COLO668 (cell line): ENCODE results near the gene SMYD4.
"Not testable (repeated sequence)": the region's sequence is repeated elsewhere in the genome, so short reads cannot be mapped to it uniquely, and the experiment has no call there.

Experiments used
- DNase-seq: peaks from one replicate; lab custom pipeline; 2025; ENCODE audit not compliant: unreplicated experiment; lab: John Stamatoyannopoulos, UW

The SMYD4 gene

GRCh38 chr17:1759529-1759928 is 70.2 kb downstream of the SMYD4 start:
- no peak for DNase-seq

GRCh38 chr17:1758807-1759206 is 70.9 kb downstream of the SMYD4 start:
- DNase-seq = no peak

- DNase-seq = no peak
These were observed 73.9 kb downstream of the SMYD4 start for GRCh38 chr17:1755827-1756262.

- DNase-seq = no peak
These were observed 74.4 kb downstream of the SMYD4 start for GRCh38 chr17:1755252-1755826.

- no peak for DNase-seq
These were observed 75.1 kb downstream of the SMYD4 start for GRCh38 chr17:1754430-1755112.

DNA sequence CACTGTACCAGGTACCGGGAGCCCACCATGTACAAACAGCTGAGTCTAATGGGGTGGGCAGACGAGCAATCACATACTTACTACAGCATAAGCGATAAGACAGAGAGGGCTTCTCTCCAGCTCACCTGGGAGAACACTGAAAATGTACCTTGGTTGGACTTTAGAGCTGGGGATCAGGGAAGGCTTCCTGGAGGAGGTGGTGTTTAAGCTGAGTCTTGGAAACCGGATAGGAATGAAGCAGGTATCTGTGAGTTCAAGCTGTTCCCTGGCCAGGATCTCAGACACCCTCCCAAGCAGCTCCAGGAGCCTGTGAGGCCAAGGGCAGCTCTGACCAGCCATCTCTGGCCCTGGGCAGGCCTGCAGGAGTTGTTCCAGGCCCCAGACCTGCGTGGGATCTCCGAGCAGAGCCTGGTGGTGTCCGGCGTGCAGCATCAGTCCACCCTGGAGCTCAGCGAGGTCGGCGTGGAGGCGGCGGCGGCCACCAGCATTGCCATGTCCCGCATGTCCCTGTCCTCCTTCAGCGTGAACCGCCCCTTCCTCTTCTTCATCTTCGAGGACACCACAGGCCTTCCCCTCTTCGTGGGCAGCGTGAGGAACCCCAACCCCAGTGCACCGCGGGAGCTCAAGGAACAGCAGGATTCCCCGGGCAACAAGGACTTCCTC is 75.8 kb downstream of the SMYD4 start:
- no peak for DNase-seq

DNA sequence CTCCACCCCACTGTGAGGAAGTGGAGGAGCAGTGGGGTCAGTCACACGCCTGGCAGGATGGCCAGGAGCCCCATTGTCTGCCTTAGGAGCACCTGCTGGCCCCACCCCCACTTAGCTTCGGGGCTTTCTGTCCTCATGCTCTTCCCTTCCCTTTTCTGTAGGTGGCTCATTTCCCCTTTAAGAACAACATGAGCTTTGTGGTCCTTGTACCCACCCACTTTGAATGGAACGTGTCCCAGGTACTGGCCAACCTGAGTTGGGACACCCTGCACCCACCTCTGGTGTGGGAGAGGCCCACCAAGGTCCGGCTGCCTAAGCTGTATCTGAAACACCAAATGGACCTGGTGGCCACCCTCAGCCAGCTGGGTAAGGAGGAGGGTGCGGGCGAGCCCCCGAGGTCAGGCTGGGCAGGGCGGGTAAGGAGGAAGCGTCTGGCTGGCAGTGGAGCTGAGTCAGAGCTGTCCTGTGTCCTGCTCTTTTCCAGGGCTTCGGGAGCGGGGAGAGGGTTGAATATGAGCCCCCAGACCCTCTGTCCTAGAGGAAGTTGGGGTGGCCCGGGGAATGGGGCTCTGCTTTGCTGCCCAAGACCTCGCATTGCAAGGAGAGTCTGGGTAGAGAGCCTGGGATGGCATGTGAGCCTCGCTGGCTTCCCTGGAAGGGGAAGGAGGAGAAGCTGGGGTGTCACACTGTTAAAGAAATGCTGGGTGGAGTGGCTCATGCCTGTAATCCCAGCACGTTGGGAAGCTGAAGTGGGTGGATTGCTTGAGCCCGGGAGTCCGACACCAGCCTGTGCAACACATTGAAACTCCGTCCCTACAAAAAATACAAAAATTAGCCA is 77.1 kb downstream of the SMYD4 start:
- DNase-seq = peak; percentile 73

- DNase-seq = no peak
These were observed 79.1 kb downstream of the SMYD4 start for GRCh38 chr17:1750628-1751027.

- DNase-seq = peak; percentile 63
These were observed 82.6 kb downstream of the SMYD4 start for GRCh38 chr17:1746975-1747543.

GRCh38 chr17:1745513-1746020 is 84.1 kb downstream of the SMYD4 start:
- no peak for DNase-seq

- DNase-seq = no peak
These were observed 84.9 kb downstream of the SMYD4 start for GRCh38 chr17:1744551-1745512.

DNA sequence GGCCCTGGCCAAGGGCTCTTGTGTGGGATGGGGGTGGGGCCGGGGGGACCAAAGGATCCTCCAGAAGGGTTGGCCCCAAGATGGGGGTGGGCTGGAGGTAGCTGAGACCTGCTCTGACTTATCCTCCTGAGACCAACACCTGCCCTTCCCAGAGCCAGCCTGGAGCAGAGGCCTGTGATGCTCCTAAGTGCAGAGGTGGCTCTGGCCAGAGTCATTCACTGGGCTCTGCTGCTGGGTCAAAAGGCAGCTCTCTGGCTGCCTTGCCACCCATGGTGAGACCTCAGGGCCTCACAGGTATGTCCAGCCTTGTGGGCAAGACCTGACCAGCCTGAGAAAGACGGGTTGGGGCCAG is 86.6 kb downstream of the SMYD4 start:
- no peak for DNase-seq

- DNase-seq = peak; percentile 3
These were observed 87.2 kb downstream of the SMYD4 start, which contains the start of gene SERPINF2 for GRCh38 chr17:1742371-1743087. Gene SERPINF2, plus strand, starts transcription at chr17:1742871. Its CDS starts 2,125 bp downstream, at chr17:1744996.

DNA sequence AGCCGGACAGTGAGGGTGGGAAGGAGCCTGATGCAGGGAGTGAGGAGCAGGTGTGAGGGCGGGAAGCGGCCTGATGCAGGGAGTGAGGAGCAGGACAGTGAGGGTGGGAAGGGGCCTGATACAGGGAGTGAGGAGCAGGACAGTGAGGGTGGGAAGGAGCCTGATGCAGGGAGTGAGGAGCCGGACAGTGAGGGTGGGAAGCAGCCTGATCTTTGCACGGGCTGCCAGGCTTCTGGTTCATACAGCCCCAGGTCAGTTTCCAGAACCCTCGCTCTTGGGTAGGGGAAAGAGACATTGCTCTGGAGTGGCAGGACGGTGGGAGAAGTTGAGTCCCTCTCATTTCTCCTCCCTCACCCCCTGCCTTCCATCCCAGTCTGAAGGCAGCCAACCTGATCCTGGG is 87.8 kb downstream of the SMYD4 start:
- DNase-seq = not testable (repeated sequence)

- no peak for DNase-seq
These were observed 92.0 kb downstream of the SMYD4 start for GRCh38 chr17:1737531-1738291.

DNA sequence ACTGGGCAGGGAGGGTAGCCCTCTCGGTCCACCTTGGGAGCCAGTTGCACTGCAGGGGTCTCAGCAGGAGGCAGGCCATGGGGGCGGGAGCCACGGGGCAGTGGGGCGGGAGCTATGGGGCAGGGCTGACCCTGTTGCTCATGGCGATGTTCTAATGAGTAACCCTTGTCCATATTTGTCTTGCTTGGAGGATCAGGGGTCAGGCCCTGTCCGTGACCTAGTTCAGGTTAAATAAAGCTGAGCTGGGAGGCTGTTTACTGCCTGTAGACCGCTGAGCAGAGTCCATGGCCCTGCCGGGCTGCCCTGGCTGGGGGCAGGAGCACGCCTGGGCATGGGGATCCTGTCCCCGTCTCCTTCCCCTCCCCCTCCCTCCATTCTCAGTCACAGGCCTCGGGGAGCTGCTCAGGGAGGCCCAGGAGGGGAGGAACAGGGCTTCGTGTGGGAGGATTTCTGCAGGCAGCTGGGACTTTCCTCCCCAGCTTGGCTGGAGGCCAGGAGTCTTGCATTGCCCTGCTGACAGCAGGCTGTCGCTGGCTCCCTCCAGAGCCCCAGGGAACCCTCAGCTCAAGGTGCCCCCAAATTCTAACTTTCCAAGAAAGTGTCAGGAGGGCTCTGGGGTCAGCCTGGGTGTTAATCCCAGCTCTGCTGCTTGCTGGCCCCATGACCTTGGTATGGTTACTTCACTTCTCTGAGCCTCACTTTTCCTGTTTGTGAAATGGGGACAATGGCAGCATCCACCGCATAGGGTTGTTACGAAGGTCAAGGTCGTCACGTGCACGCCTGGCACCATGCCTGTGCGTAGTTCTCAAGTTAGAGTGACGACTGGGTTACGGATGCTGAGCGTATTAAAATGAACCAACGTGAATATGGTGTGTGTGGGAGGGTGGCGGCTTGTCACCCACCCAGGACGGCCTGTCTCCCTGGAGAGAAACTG is 93.1 kb downstream of the SMYD4 start:
- DNase-seq = peak; percentile 19

DNA sequence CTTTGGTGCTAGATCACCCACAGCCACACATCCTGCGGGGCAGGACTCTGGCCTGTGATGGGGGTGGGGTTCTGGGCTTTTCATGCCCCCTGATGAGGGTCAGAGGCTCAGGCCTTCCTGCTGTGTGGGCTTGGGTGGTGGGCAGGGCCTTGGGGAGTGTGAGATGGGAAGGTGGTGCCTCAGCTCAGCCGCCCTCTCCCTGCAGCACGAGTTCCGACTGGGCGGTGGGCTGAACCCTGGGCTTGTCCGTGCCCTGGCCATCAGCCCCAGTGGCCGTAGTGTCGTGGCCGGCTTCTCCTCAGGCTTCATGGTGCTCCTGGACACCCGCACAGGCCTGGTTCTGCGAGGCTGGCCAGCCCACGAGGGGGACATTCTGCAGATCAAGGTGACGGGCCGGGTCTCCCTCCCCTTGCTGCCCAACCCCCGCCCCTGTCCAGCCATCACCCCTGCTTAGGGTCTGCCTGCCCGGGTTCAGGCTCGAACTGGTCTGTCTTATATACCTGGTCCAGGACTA is 93.8 kb downstream of the SMYD4 start:
- DNase-seq = no peak
